GM18520 (cell line): ENCODE data around the gene LSAMP.

Experiments used
- ATAC-seq: cut with Tn5 transposase; IDR thresholded peaks from one replicate; pipeline ENCODE4 v1.9.1; 2021; ENCODE audit not compliant: unreplicated experiment

The LSAMP gene

GRCh38 chr3:116065501-116065900 is 379.8 kb downstream of the LSAMP start:
- no peak for ATAC-seq

GRCh38 chr3:116064646-116065045 is 380.6 kb downstream of the LSAMP start:
- ATAC-seq, result no peak

- ATAC-seq, result no peak
Measured at GRCh38 chr3:116059421-116060096, 385.7 kb downstream of the LSAMP start.

GRCh38 chr3:116058844-116059243 is 386.4 kb downstream of the LSAMP start:
- no peak for ATAC-seq

- ATAC-seq, result peak; percentile 24
Measured at GRCh38 chr3:116057400-116058006, 387.8 kb downstream of the LSAMP start.

- peak; percentile 73 for ATAC-seq
Measured at GRCh38 chr3:116056280-116056679, 389.0 kb downstream of the LSAMP start.

GRCh38 chr3:116053017-116053416 is 392.3 kb downstream of the LSAMP start:
- no peak for ATAC-seq

GRCh38 chr3:116052602-116053001 is 392.7 kb downstream of the LSAMP start:
- no peak for ATAC-seq

GRCh38 chr3:116051586-116051985 is 393.7 kb downstream of the LSAMP start:
- no peak for ATAC-seq

- peak; percentile 40 for ATAC-seq
Measured at GRCh38 chr3:116051040-116051439, 394.2 kb downstream of the LSAMP start.

GRCh38 chr3:116050311-116050915 is 394.9 kb downstream of the LSAMP start:
- no peak for ATAC-seq

GRCh38 chr3:116048991-116049390 is 396.3 kb downstream of the LSAMP start:
- ATAC-seq, result no peak

GRCh38 chr3:116046350-116046749 is 398.9 kb downstream of the LSAMP start:
- no peak for ATAC-seq

- no peak for ATAC-seq
Measured at GRCh38 chr3:116045314-116045713, 400.0 kb downstream of the LSAMP start.

GRCh38 chr3:116040152-116040551 is 405.1 kb downstream of the LSAMP start:
- ATAC-seq, result no peak

GRCh38 chr3:116039651-116039985 is 405.7 kb downstream of the LSAMP start:
- no peak for ATAC-seq

- no peak for ATAC-seq
Measured at GRCh38 chr3:116038968-116039650, 406.2 kb downstream of the LSAMP start.

GRCh38 chr3:116037954-116038911 is 407.1 kb downstream of the LSAMP start:
- peak; percentile 96 for ATAC-seq

- ATAC-seq, result no peak
Measured at GRCh38 chr3:116035429-116035828, 409.9 kb downstream of the LSAMP start.

GRCh38 chr3:116034794-116035193 is 410.5 kb downstream of the LSAMP start:
- ATAC-seq, result no peak

- no peak for ATAC-seq
Measured at GRCh38 chr3:116034086-116034485, 411.2 kb downstream of the LSAMP start.
